Loucy (cell line): ENCODE results near the gene TADA3.

ENCODE experiments used
- H2AFZ ChIP-seq: fragments of 200-600 bp; sonication (generic); 2 replicates; pipeline ENCODE4 v1.6.0; 2016; ENCODE audit warnings: antibody characterized with exemption, mild to moderate bottlenecking, low read length, moderate library complexity
- H3F3A ChIP-seq: fragments of 200-600 bp; 2 replicates; pipeline ENCODE4 v1.6.0; 2016; ENCODE audit warnings: antibody characterized with exemption, low read depth, mild to moderate bottlenecking
- H3K27me3 ChIP-seq: fragments of 200-600 bp; sonication (generic); 2 replicates; pipeline ENCODE4 v1.6.1; 2014; ENCODE audit warnings: low read length, mild to moderate bottlenecking; ENCODE audit not compliant: insufficient read depth, poor library complexity, severe bottlenecking
- H3K36me3 ChIP-seq: fragments of 200-600 bp; sonication (generic); 2 replicates; pipeline ENCODE4 v1.6.1; 2016; ENCODE audit warnings: low read length; ENCODE audit not compliant: insufficient read depth
- H3K4me1 ChIP-seq: fragments of 200-600 bp; sonication (generic); 2 replicates; pipeline ENCODE4 v1.5.1; 2014; ENCODE audit warnings: low read length, mild to moderate bottlenecking; ENCODE audit not compliant: insufficient read depth, poor library complexity, severe bottlenecking
- H3K4me2 ChIP-seq: fragments of 200-600 bp; sonication (generic); 2 replicates; pipeline ENCODE4 v1.6.0; 2014; ENCODE audit warnings: antibody characterized with exemption, low read length, low read depth, mild to moderate bottlenecking; ENCODE audit not compliant: poor library complexity, severe bottlenecking
- H3K4me3 ChIP-seq: fragments of 200-600 bp; sonication (generic); 2 replicates; pipeline ENCODE4 v1.5.1; 2014; ENCODE audit warnings: low read length, mild to moderate bottlenecking, mixed read lengths; ENCODE audit not compliant: poor library complexity, severe bottlenecking
- H3K79me2 ChIP-seq: fragments of 200-600 bp; sonication (generic); 2 replicates; pipeline ENCODE4 v1.6.1; 2014; ENCODE audit warnings: low read length; ENCODE audit not compliant: insufficient read depth
- H3K9ac ChIP-seq: fragments of 200-600 bp; sonication (generic); 2 replicates; pipeline ENCODE4 v1.6.0; 2014; ENCODE audit warnings: mild to moderate bottlenecking, low read depth, low read length, moderate library complexity; ENCODE audit not compliant: poor library complexity, severe bottlenecking
- H3K9me2 ChIP-seq: fragments of 200-600 bp; sonication (generic); replicated peaks from 2 replicates; pipeline ENCODE4 v1.6.1; 2016; ENCODE audit warnings: low read depth, low read length, mixed read lengths
- H3K9me3 ChIP-seq: fragments of 200-600 bp; sonication (generic); 2 replicates; pipeline ENCODE4 v1.6.1; 2014; ENCODE audit warnings: mild to moderate bottlenecking, antibody characterized with exemption, low read length, low read depth; ENCODE audit not compliant: insufficient read depth
- H4K20me1 ChIP-seq: fragments of 200-600 bp; sonication (generic); 2 replicates; pipeline ENCODE4 v1.6.0; 2014; ENCODE audit warnings: antibody characterized with exemption, low read length, mild to moderate bottlenecking; ENCODE audit not compliant: insufficient read depth, poor library complexity, severe bottlenecking
- EZH2phosphoT487 ChIP-seq: fragments of 200-600 bp; IDR thresholded peaks from 2 replicates; pipeline ENCODE4 v1.6.1; 2018; ENCODE audit warnings: antibody characterized with exemption, mild to moderate bottlenecking, moderate library complexity, borderline replicate concordance
- TF ChIP-seq, protein P1 (sequence below): fragments of 200-600 bp; sonication (generic); conservative IDR thresholded peaks from 2 replicates; pipeline ENCODE4 v1.5.1; 2014; ENCODE audit warnings: mild to moderate bottlenecking, antibody characterized with exemption, low read length

Gene TADA3

DNA sequence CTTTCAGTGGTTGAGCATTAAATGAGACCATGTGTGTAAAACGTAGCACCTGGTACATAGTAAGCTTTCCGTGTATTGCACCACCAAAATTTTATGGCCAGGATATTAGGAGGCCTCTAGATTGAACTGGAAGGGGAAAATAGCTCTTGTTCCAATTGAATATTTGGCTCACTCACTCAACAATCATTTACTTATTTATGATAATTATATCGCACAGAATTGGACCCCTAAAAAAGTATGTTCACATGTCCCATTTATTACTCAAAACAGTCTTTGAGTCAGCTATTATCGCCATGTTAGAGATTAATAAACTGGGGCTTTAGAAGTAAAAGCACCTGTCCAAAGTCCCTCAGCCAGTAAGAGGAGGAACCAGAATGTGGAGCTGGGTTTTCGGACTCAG, 12.7 kb upstream of the TADA3 start:
- H3K79me2 ChIP-seq: no peaks in the 10 kb centered on the region
- H4K20me1 ChIP-seq: no peaks in the 10 kb centered on the region

DNA sequence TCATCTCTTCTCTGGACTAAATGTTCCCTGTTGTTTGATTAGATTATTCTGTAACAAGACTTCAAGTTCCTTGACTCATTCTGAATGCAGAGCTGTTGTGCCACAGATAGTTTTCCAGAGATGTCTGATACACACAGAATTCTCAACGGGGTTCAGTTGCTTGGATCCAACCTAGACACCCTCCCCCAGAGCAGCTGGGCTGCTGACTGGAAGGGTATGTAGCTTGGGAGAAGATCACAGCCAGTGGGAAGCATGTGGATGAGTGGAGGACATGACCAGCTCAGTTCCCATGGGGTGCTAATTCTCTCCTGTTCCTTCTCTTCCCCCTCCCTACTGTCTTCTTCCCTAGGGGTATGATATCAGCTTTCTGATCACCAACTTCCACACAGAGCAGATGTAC, 11.2 kb upstream of the TADA3 start:
- H3K27me3 ChIP-seq: no peaks in the 10 kb centered on the region
- no peaks in the 10 kb centered on the region for H3K79me2 ChIP-seq
- H3K9ac ChIP-seq: no peak overlapping the region
- no peaks in the 10 kb centered on the region for H3K9me2 ChIP-seq
- no peaks in the 10 kb centered on the region for H4K20me1 ChIP-seq
- no peak overlapping the region for H2AFZ ChIP-seq
- no peaks in the 10 kb centered on the region; the same call in 1 of the 2 replicates for H3F3A ChIP-seq
- H3K4me2 ChIP-seq: no peak overlapping the region
- TF ChIP-seq, protein P1, sequence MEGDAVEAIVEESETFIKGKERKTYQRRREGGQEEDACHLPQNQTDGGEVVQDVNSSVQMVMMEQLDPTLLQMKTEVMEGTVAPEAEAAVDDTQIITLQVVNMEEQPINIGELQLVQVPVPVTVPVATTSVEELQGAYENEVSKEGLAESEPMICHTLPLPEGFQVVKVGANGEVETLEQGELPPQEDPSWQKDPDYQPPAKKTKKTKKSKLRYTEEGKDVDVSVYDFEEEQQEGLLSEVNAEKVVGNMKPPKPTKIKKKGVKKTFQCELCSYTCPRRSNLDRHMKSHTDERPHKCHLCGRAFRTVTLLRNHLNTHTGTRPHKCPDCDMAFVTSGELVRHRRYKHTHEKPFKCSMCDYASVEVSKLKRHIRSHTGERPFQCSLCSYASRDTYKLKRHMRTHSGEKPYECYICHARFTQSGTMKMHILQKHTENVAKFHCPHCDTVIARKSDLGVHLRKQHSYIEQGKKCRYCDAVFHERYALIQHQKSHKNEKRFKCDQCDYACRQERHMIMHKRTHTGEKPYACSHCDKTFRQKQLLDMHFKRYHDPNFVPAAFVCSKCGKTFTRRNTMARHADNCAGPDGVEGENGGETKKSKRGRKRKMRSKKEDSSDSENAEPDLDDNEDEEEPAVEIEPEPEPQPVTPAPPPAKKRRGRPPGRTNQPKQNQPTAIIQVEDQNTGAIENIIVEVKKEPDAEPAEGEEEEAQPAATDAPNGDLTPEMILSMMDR: no peak
- TF ChIP-seq EZH2phosphoT487: no peak
- no peaks in the 10 kb centered on the region for H3K4me1 ChIP-seq
- peaks cover 80% of the 10 kb centered on the region for H3K36me3 ChIP-seq
- H3K9me3 ChIP-seq: no peaks in the 10 kb centered on the region
- no peak overlapping the region for H3K4me3 ChIP-seq

More for the DNA sequence above, 12.7 kb upstream of the TADA3 start:
- H3K4me2 ChIP-seq: no peak overlapping the region
- no peaks in the 10 kb centered on the region for H3K9me2 ChIP-seq
- H3K27me3 ChIP-seq: no peaks in the 10 kb centered on the region
- peaks cover 68% of the 10 kb centered on the region for H3K36me3 ChIP-seq
- H3K4me1 ChIP-seq: no peaks in the 10 kb centered on the region
- H3F3A ChIP-seq: no peaks in the 10 kb centered on the region; the same call in 1 of the 2 replicates
- no peak overlapping the region for H2AFZ ChIP-seq
- TF ChIP-seq, protein P1: no peak
- TF ChIP-seq EZH2phosphoT487: no peak
- H3K9ac ChIP-seq: no peak overlapping the region
- H3K4me3 ChIP-seq: no peak overlapping the region
- no peaks in the 10 kb centered on the region for H3K9me3 ChIP-seq

DNA sequence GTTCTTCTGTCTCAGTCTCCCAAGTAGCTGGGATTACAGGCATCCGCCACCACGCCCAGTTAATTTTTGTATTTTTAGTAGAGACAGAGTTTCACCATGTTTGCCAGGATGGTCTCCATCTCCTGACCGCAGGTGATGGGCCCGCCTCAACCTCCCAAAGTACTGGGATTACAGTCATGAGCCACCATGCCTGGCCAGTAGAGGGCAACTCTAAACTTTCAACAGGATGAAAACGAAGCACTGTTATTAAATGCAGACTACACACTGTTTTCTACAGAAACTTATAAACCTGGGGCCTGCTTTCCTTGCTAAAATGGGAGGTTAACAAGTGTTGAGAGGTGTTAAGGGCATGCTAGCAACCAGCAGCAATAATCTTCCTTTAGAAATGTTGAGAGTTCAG, 8.3 kb upstream of the TADA3 start:
- no peak for TF ChIP-seq EZH2phosphoT487
- TF ChIP-seq, protein P1: peak; percentile 54

More for the DNA sequence above, 8.3 kb upstream of the TADA3 start:
- Histone ChIP-seq H3K9me3 (no peaks in the 10 kb centered on the region), H3K4me2 (no peak overlapping the region), H3K9ac (no peak overlapping the region), H3K79me2 (peaks cover 28% of the 10 kb centered on the region), H2AFZ (no peak overlapping the region), H3K4me3 (no peak overlapping the region), H3K36me3 (peaks cover 73% of the 10 kb centered on the region), H3K27me3 (no peaks in the 10 kb centered on the region), H3K9me2 (no peaks in the 10 kb centered on the region), H3K4me1 (peaks cover under 1% of the 10 kb centered on the region), H4K20me1 (peaks cover 1% of the 10 kb centered on the region), H3F3A (no peaks in the 10 kb centered on the region)
